ENCODE results near the gene BBIP1. TPM values are rescaled to one million over a fixed set of nuclear protein-coding genes. Genes with fewer than 3 reads are reported as not detected.

BBIP1 gene
- total and polyA plus RNA-seq, 2 experiments from 2014 or later, result 14.8 to 56.5 TPM

DNA sequence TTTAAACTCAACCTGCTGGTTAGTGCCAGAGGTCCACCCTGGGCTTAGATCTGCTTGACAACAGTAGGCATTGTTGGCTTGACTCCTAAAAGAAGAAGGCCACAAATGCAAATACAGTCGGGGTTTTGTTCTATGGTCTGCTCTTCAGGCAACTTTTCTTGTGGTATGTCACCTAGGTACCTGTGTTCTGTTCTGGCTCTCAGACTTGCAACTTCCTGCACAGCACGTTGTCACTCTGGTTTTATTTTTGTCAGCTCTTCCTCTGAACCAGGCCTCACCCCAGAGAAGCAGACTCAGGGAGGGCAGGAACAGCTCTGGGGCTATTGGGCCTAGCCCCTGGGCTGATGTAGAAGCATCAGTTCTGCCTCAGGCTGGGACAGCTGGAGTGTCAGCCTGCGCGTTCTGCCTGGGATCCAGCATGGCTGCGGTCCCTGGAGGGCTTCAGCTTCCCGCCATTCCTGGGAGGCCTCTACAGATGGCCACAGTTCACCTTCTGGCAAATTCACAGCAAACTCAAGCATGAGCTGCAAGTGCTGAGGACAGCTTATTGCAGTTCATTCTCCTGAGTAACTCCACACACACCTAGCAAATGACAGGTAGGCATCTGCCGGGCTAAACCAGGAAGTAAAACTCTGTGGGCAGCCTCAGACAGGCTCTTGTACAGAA is 58.3 kb downstream of the BBIP1 start (continued):
- TF ChIP-seq, protein P1, sequence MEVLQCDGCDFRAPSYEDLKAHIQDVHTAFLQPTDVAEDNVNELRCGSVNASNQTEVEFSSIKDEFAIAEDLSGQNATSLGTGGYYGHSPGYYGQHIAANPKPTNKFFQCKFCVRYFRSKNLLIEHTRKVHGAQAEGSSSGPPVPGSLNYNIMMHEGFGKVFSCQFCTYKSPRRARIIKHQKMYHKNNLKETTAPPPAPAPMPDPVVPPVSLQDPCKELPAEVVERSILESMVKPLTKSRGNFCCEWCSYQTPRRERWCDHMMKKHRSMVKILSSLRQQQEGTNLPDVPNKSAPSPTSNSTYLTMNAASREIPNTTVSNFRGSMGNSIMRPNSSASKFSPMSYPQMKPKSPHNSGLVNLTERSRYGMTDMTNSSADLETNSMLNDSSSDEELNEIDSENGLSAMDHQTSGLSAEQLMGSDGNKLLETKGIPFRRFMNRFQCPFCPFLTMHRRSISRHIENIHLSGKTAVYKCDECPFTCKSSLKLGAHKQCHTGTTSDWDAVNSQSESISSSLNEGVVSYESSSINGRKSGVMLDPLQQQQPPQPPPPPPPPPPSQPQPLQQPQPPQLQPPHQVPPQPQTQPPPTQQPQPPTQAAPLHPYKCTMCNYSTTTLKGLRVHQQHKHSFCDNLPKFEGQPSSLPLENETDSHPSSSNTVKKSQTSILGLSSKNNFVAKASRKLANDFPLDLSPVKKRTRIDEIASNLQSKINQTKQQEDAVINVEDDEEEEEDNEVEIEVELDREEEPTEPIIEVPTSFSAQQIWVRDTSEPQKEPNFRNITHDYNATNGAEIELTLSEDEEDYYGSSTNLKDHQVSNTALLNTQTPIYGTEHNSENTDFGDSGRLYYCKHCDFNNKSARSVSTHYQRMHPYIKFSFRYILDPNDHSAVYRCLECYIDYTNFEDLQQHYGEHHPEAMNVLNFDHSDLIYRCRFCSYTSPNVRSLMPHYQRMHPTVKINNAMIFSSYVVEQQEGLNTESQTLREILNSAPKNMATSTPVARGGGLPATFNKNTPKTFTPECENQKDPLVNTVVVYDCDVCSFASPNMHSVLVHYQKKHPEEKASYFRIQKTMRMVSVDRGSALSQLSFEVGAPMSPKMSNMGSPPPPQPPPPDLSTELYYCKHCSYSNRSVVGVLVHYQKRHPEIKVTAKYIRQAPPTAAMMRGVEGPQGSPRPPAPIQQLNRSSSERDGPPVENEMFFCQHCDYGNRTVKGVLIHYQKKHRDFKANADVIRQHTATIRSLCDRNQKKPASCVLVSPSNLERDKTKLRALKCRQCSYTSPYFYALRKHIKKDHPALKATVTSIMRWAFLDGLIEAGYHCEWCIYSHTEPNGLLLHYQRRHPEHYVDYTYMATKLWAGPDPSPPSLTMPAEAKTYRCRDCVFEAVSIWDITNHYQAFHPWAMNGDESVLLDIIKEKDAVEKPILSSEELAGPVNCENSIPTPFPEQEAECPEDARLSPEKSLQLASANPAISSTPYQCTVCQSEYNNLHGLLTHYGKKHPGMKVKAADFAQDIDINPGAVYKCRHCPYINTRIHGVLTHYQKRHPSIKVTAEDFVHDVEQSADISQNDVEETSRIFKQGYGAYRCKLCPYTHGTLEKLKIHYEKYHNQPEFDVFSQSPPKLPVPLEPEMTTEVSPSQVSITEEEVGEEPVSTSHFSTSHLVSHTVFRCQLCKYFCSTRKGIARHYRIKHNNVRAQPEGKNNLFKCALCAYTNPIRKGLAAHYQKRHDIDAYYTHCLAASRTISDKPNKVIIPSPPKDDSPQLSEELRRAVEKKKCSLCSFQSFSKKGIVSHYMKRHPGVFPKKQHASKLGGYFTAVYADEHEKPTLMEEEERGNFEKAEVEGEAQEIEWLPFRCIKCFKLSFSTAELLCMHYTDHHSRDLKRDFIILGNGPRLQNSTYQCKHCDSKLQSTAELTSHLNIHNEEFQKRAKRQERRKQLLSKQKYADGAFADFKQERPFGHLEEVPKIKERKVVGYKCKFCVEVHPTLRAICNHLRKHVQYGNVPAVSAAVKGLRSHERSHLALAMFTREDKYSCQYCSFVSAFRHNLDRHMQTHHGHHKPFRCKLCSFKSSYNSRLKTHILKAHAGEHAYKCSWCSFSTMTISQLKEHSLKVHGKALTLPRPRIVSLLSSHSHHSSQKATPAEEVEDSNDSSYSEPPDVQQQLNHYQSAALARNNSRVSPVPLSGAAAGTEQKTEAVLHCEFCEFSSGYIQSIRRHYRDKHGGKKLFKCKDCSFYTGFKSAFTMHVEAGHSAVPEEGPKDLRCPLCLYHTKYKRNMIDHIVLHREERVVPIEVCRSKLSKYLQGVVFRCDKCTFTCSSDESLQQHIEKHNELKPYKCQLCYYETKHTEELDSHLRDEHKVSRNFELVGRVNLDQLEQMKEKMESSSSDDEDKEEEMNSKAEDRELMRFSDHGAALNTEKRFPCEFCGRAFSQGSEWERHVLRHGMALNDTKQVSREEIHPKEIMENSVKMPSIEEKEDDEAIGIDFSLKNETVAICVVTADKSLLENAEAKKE (CRISPR knock-in tag; IDR thresholded peaks at IDR 0.05), result no peak

DNA sequence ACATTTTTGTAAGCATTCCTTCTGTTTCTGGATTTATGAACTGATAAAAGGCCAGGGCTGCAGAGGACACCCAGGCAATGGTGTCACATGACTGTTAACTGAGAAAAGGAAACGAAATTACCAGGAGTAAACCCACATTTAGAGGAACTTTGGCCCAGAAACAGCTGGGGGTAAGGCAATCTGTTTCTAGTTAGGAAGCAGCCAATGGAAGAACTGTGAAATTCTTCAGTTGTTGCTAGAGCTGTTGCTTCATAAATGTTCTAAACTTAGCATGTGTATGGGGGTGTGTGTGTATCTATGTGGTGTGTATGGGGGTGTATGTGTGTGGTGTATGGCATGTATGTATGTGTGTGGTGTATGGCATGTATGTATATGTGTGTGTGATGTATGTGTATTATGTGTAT is 59.0 kb downstream of the BBIP1 start:
- ATAC-seq (no peak), DNase-seq (ENCODE audit: low spot score) (no peak)
- Histone ChIP-seq H3K27me3 (ENCODE audit: insufficient read depth) (no peaks in the 10 kb centered on the region), H3K27ac (ENCODE audit: low read depth) (no peak overlapping the region), H2AFZ (no peak overlapping the region), H3K4me3 (no peak overlapping the region), H3K4me2 (no peak overlapping the region), H3F3A (replicated peaks; ENCODE audit: low read depth) (no peaks in the 10 kb centered on the region), H3K4me1 (ENCODE audit: insufficient read depth) (no peaks in the 10 kb centered on the region), H3K79me2 (replicated peaks; ENCODE audit: insufficient read depth) (no peaks in the 10 kb centered on the region), H4K20me1 (replicated peaks; ENCODE audit: insufficient read depth) (no peaks in the 10 kb centered on the region), H3K36me3 (ENCODE audit: insufficient read depth) (no peaks in the 10 kb centered on the region), H3K9me2 (ENCODE audit: insufficient read depth) (peaks cover 5% of the 10 kb centered on the region)
- Mint-ChIP-seq H3K9me3 (no peaks in the 10 kb centered on the region), H3K27ac (no peak overlapping the region), H3K36me3 (ENCODE audit: low read depth) (no peaks in the 10 kb centered on the region), H3K4me3 (no peak overlapping the region), H3K4me1 (0 out of 3 replicates have a peak, but pooled peaks cover 4% of the 10 kb centered on the region), H3K27me3 (ENCODE audit: insufficient read depth, low read depth, poor library complexity) (peaks cover 4% of the 10 kb centered on the region)
- TF ChIP-seq, protein P2, sequence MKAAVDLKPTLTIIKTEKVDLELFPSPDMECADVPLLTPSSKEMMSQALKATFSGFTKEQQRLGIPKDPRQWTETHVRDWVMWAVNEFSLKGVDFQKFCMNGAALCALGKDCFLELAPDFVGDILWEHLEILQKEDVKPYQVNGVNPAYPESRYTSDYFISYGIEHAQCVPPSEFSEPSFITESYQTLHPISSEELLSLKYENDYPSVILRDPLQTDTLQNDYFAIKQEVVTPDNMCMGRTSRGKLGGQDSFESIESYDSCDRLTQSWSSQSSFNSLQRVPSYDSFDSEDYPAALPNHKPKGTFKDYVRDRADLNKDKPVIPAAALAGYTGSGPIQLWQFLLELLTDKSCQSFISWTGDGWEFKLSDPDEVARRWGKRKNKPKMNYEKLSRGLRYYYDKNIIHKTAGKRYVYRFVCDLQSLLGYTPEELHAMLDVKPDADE (IDR thresholded peaks at IDR 0.05), result no peak
- TF ChIP-seq ZNF331 (CRISPR knock-in tag; IDR thresholded peaks at IDR 0.05; ENCODE audit: low read depth) (no peak), NANOG (IDR thresholded peaks at IDR 0.05; ENCODE audit: borderline replicate concordance) (no peak), POLR2AphosphoS5 (IDR thresholded peaks at IDR 0.05; ENCODE audit: low read depth) (no peak), JUNB (IDR thresholded peaks at IDR 0.05; ENCODE audit: unreplicated experiment) (no peak), EZH2 (IDR thresholded peaks at IDR 0.05; ENCODE audit: low read depth, unreplicated experiment) (no peak), STAT1 (IDR thresholded peaks at IDR 0.05; ENCODE audit: unreplicated experiment) (no peak), ZNF114 (CRISPR knock-in tag; IDR thresholded peaks at IDR 0.05) (no peak)
- TF ChIP-seq, protein P1 (CRISPR knock-in tag; IDR thresholded peaks at IDR 0.05), result no peak

Measured in GM23338 (cell line).